GM10266 (cell line): ENCODE measurements around the gene SPINK6.

Source experiments
- DNase-seq: peaks from one replicate; pipeline ENCODE4 v3.0.0; 2012; ENCODE audit errors: extremely low spot score
- CTCF ChIP-seq: IDR thresholded peaks from 2 replicates; pipeline ENCODE4 v1.5.1; 2012; ENCODE audit warnings: mild to moderate bottlenecking, low read depth; ENCODE audit not compliant: control insufficient read depth, insufficient read depth; ENCODE audit errors: missing control alignments

SPINK6 gene

DNA sequence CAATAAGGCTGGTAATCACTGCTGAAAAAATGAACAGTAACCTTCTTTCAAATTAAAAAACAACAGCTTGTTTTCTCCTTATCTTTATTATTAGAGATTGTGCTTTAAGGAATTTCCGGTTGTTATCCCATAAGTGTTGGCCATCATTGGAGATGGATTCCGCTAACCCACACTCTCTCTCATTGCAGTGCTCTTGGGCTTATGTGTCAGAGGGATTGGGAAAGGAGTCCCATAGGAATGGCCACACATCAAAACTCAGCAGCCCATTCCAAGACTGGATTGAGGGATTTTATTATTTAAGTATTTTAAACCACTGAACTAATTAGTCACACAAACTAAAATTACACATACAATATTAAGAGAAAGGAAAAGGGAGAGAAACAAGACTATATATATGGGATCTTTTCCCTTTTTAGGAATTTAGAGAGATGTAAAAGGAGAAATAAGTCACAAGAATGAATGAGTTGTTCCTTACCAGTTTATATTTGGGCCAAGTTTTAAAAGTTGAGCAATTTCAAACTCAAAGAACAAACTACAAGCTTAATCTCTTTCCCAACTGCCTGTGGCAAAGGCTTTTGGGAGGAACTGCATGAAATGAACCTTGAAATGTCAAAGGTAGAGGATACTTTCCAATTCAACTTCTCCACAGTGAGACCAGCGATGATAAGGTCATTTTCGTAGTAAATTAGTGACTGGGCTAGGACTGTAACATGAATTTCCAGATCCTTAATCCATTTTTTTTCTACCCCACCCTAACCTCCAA lies 2.4 kb downstream of the SPINK6 start:
- no peak for TF ChIP-seq CTCF
- no peak for DNase-seq

GRCh38 chr5:148205865-148206264 lies 3.0 kb downstream of the SPINK6 start:
- TF ChIP-seq CTCF, result no peak
- DNase-seq, result no peak

DNA sequence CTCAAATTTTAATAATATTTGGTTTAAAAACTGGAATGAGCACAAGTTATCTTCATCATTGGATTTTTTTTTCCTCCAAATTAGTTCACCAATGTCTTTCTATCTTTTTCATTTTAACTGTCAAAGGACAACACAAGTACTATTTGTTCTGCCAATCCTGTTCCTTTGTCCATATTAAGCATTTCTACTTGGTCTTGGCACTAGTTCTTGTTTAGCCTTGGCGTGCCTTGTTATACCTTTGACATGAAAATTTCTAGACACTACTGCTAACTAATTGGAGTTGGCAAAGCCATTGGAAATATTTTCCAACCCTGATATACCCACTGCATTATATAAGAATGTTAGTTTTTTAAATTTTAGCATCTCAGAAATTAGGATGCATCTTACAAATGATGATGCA lies 3.8 kb downstream of the SPINK6 start:
- no peak for DNase-seq
- TF ChIP-seq CTCF, result no peak

- no peak for TF ChIP-seq CTCF
- DNase-seq, result no peak
Observed at GRCh38 chr5:148208226-148208625, 5.4 kb downstream of the SPINK6 start.

DNA sequence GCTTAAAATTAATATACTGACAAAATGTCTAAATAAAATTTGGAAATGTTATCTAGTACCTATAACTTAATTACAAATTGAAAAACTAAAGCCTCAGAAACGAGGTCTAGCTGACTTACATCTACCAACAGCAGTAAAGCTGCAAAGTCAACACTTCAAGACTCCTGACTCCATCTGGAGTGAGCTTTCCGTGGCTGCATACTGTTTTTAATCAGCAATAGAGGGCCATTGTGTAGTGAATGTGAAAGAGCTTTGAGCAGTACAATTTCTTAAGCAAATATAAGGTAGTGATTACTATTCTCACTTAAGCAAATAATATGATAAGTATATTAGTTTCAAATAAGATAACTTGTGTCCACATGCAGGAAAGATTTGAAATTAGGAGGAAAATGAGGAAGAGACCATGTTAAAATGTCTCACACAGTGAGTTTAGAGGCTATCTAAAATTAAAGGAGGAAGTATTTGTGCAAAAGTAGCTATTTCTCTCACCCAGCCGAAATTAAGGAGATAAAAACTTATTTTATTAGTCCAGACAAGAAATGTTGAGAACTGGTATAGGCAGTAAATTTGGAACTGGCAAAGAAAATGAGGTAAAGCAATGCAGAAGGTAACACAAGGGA lies 6.4 kb downstream of the SPINK6 start:
- DNase-seq, result no peak
- no peak for TF ChIP-seq CTCF

GRCh38 chr5:148214665-148215185 lies 11.9 kb downstream of the SPINK6 start:
- TF ChIP-seq CTCF, result no peak
- no peak for DNase-seq

DNA sequence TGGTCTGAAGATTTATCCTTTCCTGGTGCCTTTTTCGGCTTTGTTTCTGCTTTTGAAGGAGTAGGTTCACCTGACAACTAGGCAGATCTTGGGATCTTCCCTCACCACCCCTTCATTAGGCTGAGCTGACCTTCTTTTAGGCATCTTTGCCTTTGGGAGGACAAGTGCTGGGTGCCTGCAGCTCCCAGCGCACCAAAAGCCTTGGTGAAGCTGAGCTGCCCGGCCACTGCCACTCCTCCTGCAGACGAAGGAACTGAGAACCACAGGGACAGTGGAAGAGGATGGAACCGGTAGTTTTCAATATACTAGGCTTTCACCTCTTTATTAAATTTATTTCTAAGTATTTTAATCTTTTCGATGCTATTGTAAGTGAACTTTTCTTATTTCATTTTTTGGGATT lies 18.7 kb downstream of the SPINK6 start:
- no peak for TF ChIP-seq CTCF
- no peak for DNase-seq
